ENCODE measurements around the gene TCF7L1. TPM values are rescaled to one million over a fixed set of nuclear protein-coding genes. Genes with fewer than 3 reads are reported as not detected.

TCF7L1 gene
- total RNA-seq, 1 donor from 2014 or later = 10.3 TPM

- H3K27me3 ChIP-seq = no peaks in the 10 kb centered on the region
- peaks cover 4 to 25% of the 10 kb centered on the region in 2 donors for H3K4me1 ChIP-seq
- H3K36me3 ChIP-seq = no peaks in the 10 kb centered on the region
- peak overlapping the region; percentile 49 to 68 for H3K27ac ChIP-seq
- H3K9me3 ChIP-seq = no peaks in the 10 kb centered on the region
- intact Hi-C loops (cut with DNase I) = loop anchor here (2.0 to 5.0 kb wide), 4 partner anchors 65 to 405 kb away; partner anchors contain the start of genes KCMF1 and MAT2A
- TF ChIP-seq, protein P1, sequence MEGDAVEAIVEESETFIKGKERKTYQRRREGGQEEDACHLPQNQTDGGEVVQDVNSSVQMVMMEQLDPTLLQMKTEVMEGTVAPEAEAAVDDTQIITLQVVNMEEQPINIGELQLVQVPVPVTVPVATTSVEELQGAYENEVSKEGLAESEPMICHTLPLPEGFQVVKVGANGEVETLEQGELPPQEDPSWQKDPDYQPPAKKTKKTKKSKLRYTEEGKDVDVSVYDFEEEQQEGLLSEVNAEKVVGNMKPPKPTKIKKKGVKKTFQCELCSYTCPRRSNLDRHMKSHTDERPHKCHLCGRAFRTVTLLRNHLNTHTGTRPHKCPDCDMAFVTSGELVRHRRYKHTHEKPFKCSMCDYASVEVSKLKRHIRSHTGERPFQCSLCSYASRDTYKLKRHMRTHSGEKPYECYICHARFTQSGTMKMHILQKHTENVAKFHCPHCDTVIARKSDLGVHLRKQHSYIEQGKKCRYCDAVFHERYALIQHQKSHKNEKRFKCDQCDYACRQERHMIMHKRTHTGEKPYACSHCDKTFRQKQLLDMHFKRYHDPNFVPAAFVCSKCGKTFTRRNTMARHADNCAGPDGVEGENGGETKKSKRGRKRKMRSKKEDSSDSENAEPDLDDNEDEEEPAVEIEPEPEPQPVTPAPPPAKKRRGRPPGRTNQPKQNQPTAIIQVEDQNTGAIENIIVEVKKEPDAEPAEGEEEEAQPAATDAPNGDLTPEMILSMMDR (IDR thresholded peaks at IDR 0.05) = no peak
- no peak for DNase-seq (ENCODE audit: low spot score in 2 of 2)
- peak overlapping the region; percentile 94 to 98 for H3K4me3 ChIP-seq
Measured at GRCh38 chr2:85132397-85132796, 795 bp upstream of the TCF7L1 start.

- TF ChIP-seq, protein P1 (IDR thresholded peaks at IDR 0.05) = no peak
- Histone ChIP-seq H3K4me3 (peak overlapping the region; percentile 94 to 98), H3K27me3 (no peaks in the 10 kb centered on the region), H3K27ac (peak overlapping the region; percentile 91 to 93), H3K9me3 (no peaks in the 10 kb centered on the region), H3K36me3 (no peaks in the 10 kb centered on the region), H3K4me1 (peaks cover 4 to 33% of the 10 kb centered on the region in 2 donors)
- DNase-seq (ENCODE audit: low spot score in 2 of 2) = peak in 1 of 2 donors; percentile 70
- intact Hi-C loops (cut with DNase I) = loop anchor here (1.0 to 5.0 kb wide), 6 partner anchors 67 to 403 kb away; partner anchors contain the start of genes KCMF1 and MAT2A
Measured at GRCh38 chr2:85133751-85134254, 611 bp downstream of the TCF7L1 start.

DNA sequence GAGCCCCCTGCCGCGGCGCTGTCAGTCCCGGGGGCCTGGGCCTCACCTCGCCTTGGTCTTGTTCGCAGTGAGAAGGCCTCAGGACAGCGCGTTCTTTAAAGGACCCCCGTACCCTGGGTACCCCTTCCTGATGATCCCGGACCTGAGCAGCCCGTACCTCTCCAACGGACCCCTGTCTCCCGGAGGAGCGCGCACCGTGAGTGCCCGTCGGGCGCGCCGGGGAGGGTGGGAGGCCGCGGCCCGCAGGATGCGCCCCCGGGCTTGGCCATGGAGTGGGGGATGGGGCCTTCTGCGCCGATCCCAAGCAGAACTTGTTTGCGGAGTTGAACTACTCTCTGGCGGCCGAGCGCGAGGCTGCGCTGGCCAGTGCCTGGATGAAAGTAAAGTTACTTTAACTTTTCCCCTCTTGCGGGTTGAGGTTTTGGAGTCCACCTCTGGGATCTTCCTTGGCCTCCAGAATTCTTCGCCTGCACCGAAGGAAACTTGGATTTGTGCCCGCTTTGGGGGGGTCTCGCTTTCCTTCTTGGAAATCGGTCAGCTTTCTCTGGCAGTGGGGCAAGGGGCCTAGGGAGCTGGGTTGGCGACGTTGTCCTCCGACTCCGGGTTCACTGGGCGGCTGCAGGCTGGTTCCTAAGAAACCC lies 1.2 kb downstream of the TCF7L1 start:
- Histone ChIP-seq H3K4me1 (peaks cover 4 to 34% of the 10 kb centered on the region in 2 donors), H3K36me3 (no peaks in the 10 kb centered on the region), H3K27me3 (no peaks in the 10 kb centered on the region), H3K9me3 (no peaks in the 10 kb centered on the region), H3K27ac (peak overlapping the region; percentile 91 to 93), H3K4me3 (peak overlapping the region; percentile 94 to 98)
- peak in 1 of 2 donors; percentile 64 for DNase-seq (ENCODE audit: low spot score in 2 of 2)
- TF ChIP-seq, protein P1 (IDR thresholded peaks at IDR 0.05) = no peak
- intact Hi-C loops (cut with DNase I) = loop anchor here (5.0 kb wide), 3 partner anchors 67 to 403 kb away; partner anchors contain the start of genes KCMF1 and MAT2A

GRCh38 chr2:85134896-85135659 lies 1.9 kb downstream of the TCF7L1 start:
- H3K36me3 ChIP-seq = no peaks in the 10 kb centered on the region
- TF ChIP-seq, protein P1 (IDR thresholded peaks at IDR 0.05) = no peak
- peak overlapping the region; percentile 91 to 93 for H3K27ac ChIP-seq
- no peaks in the 10 kb centered on the region for H3K27me3 ChIP-seq
- intact Hi-C loops (cut with DNase I) = loop anchor here (5.0 kb wide), 3 partner anchors 68 to 402 kb away; partner anchors contain the start of genes KCMF1 and MAT2A
- H3K4me3 ChIP-seq = peak overlapping the region; percentile 94 to 98
- DNase-seq (ENCODE audit: low spot score in 2 of 2) = no peak
- H3K9me3 ChIP-seq = no peaks in the 10 kb centered on the region
- peaks cover 4 to 34% of the 10 kb centered on the region in 2 donors for H3K4me1 ChIP-seq

GRCh38 chr2:85135660-85135914 lies 2.4 kb downstream of the TCF7L1 start:
- DNase-seq (ENCODE audit: low spot score in 2 of 2) = no peak
- Histone ChIP-seq H3K4me1 (peaks cover 4 to 34% of the 10 kb centered on the region in 2 donors), H3K4me3 (peak overlapping the region; percentile 94 to 98), H3K27ac (peak overlapping the region; percentile 91 to 93), H3K9me3 (no peaks in the 10 kb centered on the region), H3K27me3 (no peaks in the 10 kb centered on the region), H3K36me3 (no peaks in the 10 kb centered on the region)
- TF ChIP-seq, protein P1 (IDR thresholded peaks at IDR 0.05) = no peak
- intact Hi-C loops (cut with DNase I) = no loop called here
